Peyer's patch (tissue), 4 donors: Measurements from ENCODE around the gene CARHSP1.

Source experiments
- POLR2A ChIP-seq, 2 donors: fragments of 450-650 bp; IDR thresholded peaks; one replicate each; pipeline ENCODE4 v1.5.1; 2017; ENCODE audit warnings: antibody characterized with exemption in 2 of 2, mild to moderate bottlenecking in 2 of 2, moderate library complexity in 2 of 2
- TF ChIP-seq, protein P1 (sequence below), 6 experiments: fragments of 450-650 bp in 4 of 6; fragments of 200-600 bp in 2 of 6; sonication (generic) in 1 of 6; IDR thresholded peaks; one replicate each; pipeline ENCODE4 v1.5.1; 2017 to 2019; ENCODE audit warnings: antibody characterized with exemption in 6 of 6, mild to moderate bottlenecking in 3 of 6, moderate library complexity in 1 of 6

DNA sequence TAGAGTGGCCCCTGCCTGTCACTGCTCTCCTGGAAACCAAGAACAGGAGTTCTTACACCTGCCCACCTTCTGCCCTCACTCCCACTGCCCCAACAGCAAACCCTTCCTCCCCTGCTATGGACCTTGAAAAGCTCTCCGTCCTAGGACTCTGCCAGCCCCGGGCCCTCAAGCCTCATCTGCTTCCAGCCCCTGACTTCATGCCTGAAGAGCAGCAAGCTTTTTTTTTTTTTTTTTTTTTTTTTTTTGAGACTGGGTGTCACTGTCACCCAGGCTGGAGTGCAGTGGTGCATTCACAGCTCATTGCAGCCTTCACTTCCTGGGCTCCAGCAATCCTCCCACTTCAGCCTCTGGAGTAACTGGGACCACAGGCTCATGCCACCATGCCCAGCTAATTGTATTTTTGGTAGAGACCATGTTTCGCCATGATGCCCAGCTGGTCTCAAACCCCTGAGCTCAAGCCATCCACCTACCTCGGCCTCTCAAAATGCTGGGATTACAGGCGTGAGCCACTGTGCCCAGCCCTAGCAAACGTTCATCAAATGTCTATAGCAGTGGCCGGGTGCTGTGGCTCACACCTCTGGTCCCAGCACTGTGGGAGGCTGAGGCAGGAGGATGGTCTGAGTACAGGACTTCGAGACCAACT lies 16.9 kb downstream of the CARHSP1 start:
- TF ChIP-seq, protein P1, sequence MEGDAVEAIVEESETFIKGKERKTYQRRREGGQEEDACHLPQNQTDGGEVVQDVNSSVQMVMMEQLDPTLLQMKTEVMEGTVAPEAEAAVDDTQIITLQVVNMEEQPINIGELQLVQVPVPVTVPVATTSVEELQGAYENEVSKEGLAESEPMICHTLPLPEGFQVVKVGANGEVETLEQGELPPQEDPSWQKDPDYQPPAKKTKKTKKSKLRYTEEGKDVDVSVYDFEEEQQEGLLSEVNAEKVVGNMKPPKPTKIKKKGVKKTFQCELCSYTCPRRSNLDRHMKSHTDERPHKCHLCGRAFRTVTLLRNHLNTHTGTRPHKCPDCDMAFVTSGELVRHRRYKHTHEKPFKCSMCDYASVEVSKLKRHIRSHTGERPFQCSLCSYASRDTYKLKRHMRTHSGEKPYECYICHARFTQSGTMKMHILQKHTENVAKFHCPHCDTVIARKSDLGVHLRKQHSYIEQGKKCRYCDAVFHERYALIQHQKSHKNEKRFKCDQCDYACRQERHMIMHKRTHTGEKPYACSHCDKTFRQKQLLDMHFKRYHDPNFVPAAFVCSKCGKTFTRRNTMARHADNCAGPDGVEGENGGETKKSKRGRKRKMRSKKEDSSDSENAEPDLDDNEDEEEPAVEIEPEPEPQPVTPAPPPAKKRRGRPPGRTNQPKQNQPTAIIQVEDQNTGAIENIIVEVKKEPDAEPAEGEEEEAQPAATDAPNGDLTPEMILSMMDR (IDR thresholded peaks at IDR 0.05) = no peak
- no peak for TF ChIP-seq POLR2A (IDR thresholded peaks at IDR 0.05)
